HL-60 (cell line): Measurements from ENCODE around the gene KNSTRN.

Experiments used
- DNase-seq, 2 experiments: peaks; one replicate each; pipeline ENCODE4 v3.0.0-alpha.2; 2010 to 2020; ENCODE audit warnings: low read depth in 1 of 2, low spot score in 1 of 2
- H3K27ac ChIP-seq: fragments of 250-450 bp; sonication (Bioruptor Pico); replicated peaks from 2 replicates; pipeline ENCODE4 v1.5.1; 2020; ENCODE audit warnings: mild to moderate bottlenecking, moderate library complexity
- H3K27me3 ChIP-seq: fragments of 250-450 bp; sonication (Bioruptor Pico); 2 replicates; pipeline ENCODE4 v1.5.1; 2021; ENCODE audit warnings: mild to moderate bottlenecking, moderate library complexity; ENCODE audit not compliant: insufficient read depth, poor library complexity, severe bottlenecking
- H3K4me3 ChIP-seq: replicated peaks from 2 replicates; pipeline ENCODE4 v1.5.1; 2011; ENCODE audit warnings: mild to moderate bottlenecking, control low read depth, low read length; ENCODE audit not compliant: insufficient read depth
- CTCF ChIP-seq: IDR thresholded peaks from one replicate; pipeline ENCODE4 v1.5.1; 2011; ENCODE audit warnings: low read length, control low read depth, inconsistent platforms; ENCODE audit not compliant: insufficient read depth
- GABPA ChIP-seq: IDR thresholded peaks from 2 replicates; pipeline ENCODE4 v1.6.1; 2012; ENCODE audit warnings: low read depth
- POLR2AphosphoS5 ChIP-seq: IDR thresholded peaks from 2 replicates; pipeline ENCODE4 v1.6.1; 2012; ENCODE audit warnings: low read depth
- REST ChIP-seq: IDR thresholded peaks from 2 replicates; pipeline ENCODE4 v1.6.1; 2012; ENCODE audit warnings: low read depth; ENCODE audit not compliant: insufficient replicate concordance
- SPI1 ChIP-seq: IDR thresholded peaks from 2 replicates; pipeline ENCODE4 v1.6.1; 2012; ENCODE audit warnings: low read depth, mild to moderate bottlenecking, borderline replicate concordance

The KNSTRN gene

GRCh38 chr15:40357723-40358470 lies 24.6 kb upstream of the KNSTRN start, which contains the start of gene DISP2:
Gene DISP2, plus strand, starts transcription at chr15:40358219. Its CDS starts 103 bp downstream, at chr15:40358322.
- Histone ChIP-seq H3K27me3 (no peaks in the 10 kb centered on the region), H3K27ac (no peak within 1 kb of the TSS), H3K4me3 (peak within 1 kb of the TSS; percentile 52)
- peak in 1 of 2 experiments; percentile 77 for DNase-seq
- TF ChIP-seq REST (peak; percentile 93), SPI1 (no peak)

- peak in 1 of 2 experiments; percentile 18 for DNase-seq
- Histone ChIP-seq H3K27me3 (no peaks in the 10 kb centered on the region), H3K4me3 (peak overlapping the region; percentile 52), H3K27ac (no peak overlapping the region)
- no peak for TF ChIP-seq GABPA
- no peak for TF ChIP-seq POLR2AphosphoS5
- no peak for TF ChIP-seq SPI1
- TF ChIP-seq REST = no peak
- no peak for TF ChIP-seq CTCF
Observed at GRCh38 chr15:40358471-40359353, 23.8 kb upstream of the KNSTRN start.

GRCh38 chr15:40360015-40360414 lies 22.5 kb upstream of the KNSTRN start:
- H3K27me3 ChIP-seq = no peaks in the 10 kb centered on the region
- no peak overlapping the region for H3K27ac ChIP-seq
- no peak overlapping the region for H3K4me3 ChIP-seq
- no peak for DNase-seq
- TF ChIP-seq CTCF (no peak), POLR2AphosphoS5 (no peak), REST (no peak), SPI1 (no peak), GABPA (no peak)
